Mesenchymal stem cell (in vitro differentiated cells and primary cell): ENCODE data around the gene SNRNP70.
"Not testable (repeated sequence)": the region's sequence is repeated elsewhere in the genome, so short reads cannot be mapped to it uniquely, and the experiment has no call there.

Source experiments
- DNase-seq: peaks from one replicate; pipeline ENCODE4 v3.0.0-alpha.2; 2013
- H2AFZ ChIP-seq: one replicate; pipeline ENCODE4 v1.6.1; 2013; ENCODE audit warnings: low read depth, mild to moderate bottlenecking, control low read depth, inconsistent platforms, low read length, moderate library complexity
- H2AK5ac ChIP-seq: 2 replicates; pipeline ENCODE4 v1.6.1; 2013; ENCODE audit warnings: low read length, moderate library complexity, mild to moderate bottlenecking, inconsistent platforms; ENCODE audit not compliant: severe bottlenecking
- H2BK120ac ChIP-seq: one replicate; pipeline ENCODE4 v1.6.1; 2013; ENCODE audit warnings: low read depth, mild to moderate bottlenecking, inconsistent platforms, low read length, moderate library complexity
- H2BK12ac ChIP-seq, 2 experiments: one replicate each; pipeline ENCODE4 v1.6.1; 2013; ENCODE audit warnings: inconsistent platforms in 2 of 2, low read length in 2 of 2, mild to moderate bottlenecking in 2 of 2, moderate library complexity in 2 of 2, control low read depth in 1 of 2
- H2BK15ac ChIP-seq: one replicate; pipeline ENCODE4 v1.6.1; 2013; ENCODE audit warnings: mild to moderate bottlenecking, low read depth, inconsistent platforms; ENCODE audit not compliant: poor library complexity, severe bottlenecking
- H2BK5ac ChIP-seq: 2 replicates; pipeline ENCODE4 v1.6.1; 2013; ENCODE audit warnings: low read depth, mild to moderate bottlenecking, low read length, control low read depth, inconsistent platforms; ENCODE audit not compliant: poor library complexity, severe bottlenecking
- H3K14ac ChIP-seq, 2 experiments: one replicate each; pipeline ENCODE4 v1.6.1; 2013; ENCODE audit warnings: inconsistent platforms in 2 of 2, low read length in 2 of 2, control low read depth in 1 of 2, mild to moderate bottlenecking in 1 of 2, moderate library complexity in 1 of 2
- H3K18ac ChIP-seq, 2 experiments: one replicate each; pipeline ENCODE4 v1.6.1; 2013; ENCODE audit warnings: inconsistent platforms in 2 of 2, low read length in 2 of 2, control low read depth in 1 of 2, low read depth in 1 of 2, mild to moderate bottlenecking in 1 of 2
- H3K23ac ChIP-seq, 2 experiments: one replicate each; pipeline ENCODE4 v1.6.1; 2013; ENCODE audit warnings: inconsistent platforms in 2 of 2, low read length in 2 of 2, mild to moderate bottlenecking in 2 of 2, moderate library complexity in 2 of 2, control low read depth in 1 of 2
- H3K27ac ChIP-seq: 2 replicates; pipeline ENCODE4 v1.5.1; 2013; ENCODE audit warnings: mild to moderate bottlenecking, moderate library complexity, low read length, control low read depth, inconsistent platforms; ENCODE audit not compliant: poor library complexity, severe bottlenecking
- H3K27me3 ChIP-seq, 2 experiments: 2 replicates each; pipeline versions ENCODE4 v1.6.1 to v1.7.0; 2013; ENCODE audit warnings: low read length in 2 of 2, mild to moderate bottlenecking in 2 of 2, moderate library complexity in 2 of 2, control low read depth in 1 of 2, inconsistent platforms in 1 of 2; ENCODE audit not compliant: control insufficient read depth in 1 of 2, insufficient read depth in 1 of 2
- H3K36me3 ChIP-seq, 2 experiments: 2 replicates each; pipeline versions ENCODE4 v1.6.1 to v1.7.0; 2013; ENCODE audit warnings: low read length in 2 of 2, control low read depth in 1 of 2, inconsistent platforms in 1 of 2, low read depth in 1 of 2, mild to moderate bottlenecking in 1 of 2; ENCODE audit not compliant: insufficient read depth in 2 of 2, control insufficient read depth in 1 of 2
- H3K4ac ChIP-seq, 2 experiments: one replicate each; pipeline ENCODE4 v1.6.1; 2013; ENCODE audit warnings: inconsistent platforms in 2 of 2, low read length in 2 of 2, mild to moderate bottlenecking in 2 of 2, moderate library complexity in 2 of 2, control low read depth in 1 of 2, low read depth in 1 of 2
- H3K4me1 ChIP-seq: 2 replicates; pipeline ENCODE4 v1.6.1; 2013; ENCODE audit warnings: low read depth, low read length, control low read depth; ENCODE audit not compliant: control insufficient read depth, insufficient read depth
- H3K4me2 ChIP-seq: 2 replicates; pipeline ENCODE4 v1.6.1; 2013; ENCODE audit warnings: low read length, mild to moderate bottlenecking, inconsistent platforms; ENCODE audit not compliant: poor library complexity, severe bottlenecking
- H3K4me3 ChIP-seq, 2 experiments: 2 replicates each; pipeline versions ENCODE4 v1.5.1 to v1.7.0; 2013; ENCODE audit warnings: low read length in 2 of 2, mild to moderate bottlenecking in 2 of 2, control low read depth in 1 of 2, low read depth in 1 of 2; ENCODE audit not compliant: insufficient read depth in 1 of 2
- H3K79me1 ChIP-seq: replicated peaks from 2 replicates; pipeline ENCODE4 v1.6.1; 2013; ENCODE audit warnings: mild to moderate bottlenecking, control low read depth, low read length, inconsistent platforms; ENCODE audit not compliant: poor library complexity, severe bottlenecking
- H3K9ac ChIP-seq: 2 replicates; pipeline ENCODE4 v1.7.0; 2013; ENCODE audit warnings: mild to moderate bottlenecking, low read length, moderate library complexity
- H3K9me3 ChIP-seq: 2 replicates; pipeline ENCODE4 v1.7.0; 2013; ENCODE audit warnings: mild to moderate bottlenecking, low read length; ENCODE audit not compliant: control insufficient read depth
- H4K8ac ChIP-seq: one replicate; pipeline ENCODE4 v1.6.1; 2013; ENCODE audit warnings: inconsistent platforms, mild to moderate bottlenecking, low read length, moderate library complexity
- H4K91ac ChIP-seq: one replicate; pipeline ENCODE4 v1.6.1; 2013; ENCODE audit warnings: mild to moderate bottlenecking, low read length, inconsistent platforms
- WGBS: methylation state at CpG from one replicate; pipeline ENCODE4 v1.1.7; 2013; ENCODE audit warnings: mixed read lengths; 5-methylcytosine and 5-hydroxymethylcytosine counted together

Gene SNRNP70

DNA sequence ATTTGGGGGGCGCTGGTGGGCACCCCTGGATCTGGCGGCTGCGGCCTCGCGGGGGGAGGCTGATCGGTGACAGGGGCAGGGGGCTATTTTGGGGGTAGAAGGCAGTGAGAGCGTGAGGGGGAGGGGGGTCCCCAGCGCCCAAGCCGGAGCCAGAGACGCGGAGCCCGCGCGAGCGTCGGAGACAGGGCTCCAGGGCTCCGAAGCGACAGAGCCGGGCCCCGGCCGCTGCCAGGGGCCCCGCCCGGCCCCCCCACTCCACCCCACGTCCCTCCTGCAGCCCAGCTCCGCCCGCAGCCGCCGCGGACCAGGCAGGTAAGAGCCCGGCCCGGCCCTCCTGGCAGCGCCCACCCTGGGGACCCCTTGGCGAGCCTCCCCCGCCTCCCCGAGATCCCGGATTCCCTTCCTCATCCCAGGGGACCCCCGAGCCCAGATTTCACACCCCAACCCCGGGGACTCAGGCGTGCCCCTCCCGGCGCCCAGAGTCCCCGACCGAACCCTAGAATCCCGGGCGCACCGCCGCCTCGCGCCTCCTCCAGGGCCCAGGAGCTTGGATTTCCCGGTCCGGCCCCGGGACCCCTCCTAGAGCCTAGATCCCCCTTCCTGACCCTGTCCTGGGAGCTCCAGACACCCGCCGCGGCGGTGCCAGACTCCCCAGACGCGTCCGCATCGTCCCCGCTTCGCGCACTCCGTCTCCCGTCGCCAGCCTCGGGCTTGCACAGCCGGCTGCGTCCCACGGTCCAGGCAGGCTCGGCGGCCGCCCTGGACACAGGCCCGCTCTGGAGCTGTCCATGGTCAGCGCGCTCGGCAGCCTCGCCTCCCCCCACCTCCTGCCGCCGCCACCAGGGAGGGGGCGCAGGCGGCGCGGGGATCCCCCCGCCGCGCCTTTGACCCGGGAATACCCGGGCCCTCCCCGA, 34.4 kb downstream of the SNRNP70 start, which contains the start of gene PPFIA3:
Gene PPFIA3 (plus strand): TSS at position 134 of the 914 bp plus-strand sequence. CDS start 8,330 bp downstream, outside the sequence.
- Histone ChIP-seq H3K23ac (peak within 1 kb of the TSS in 1 of 2 experiments; percentile 50), H2BK120ac (peak within 1 kb of the TSS; percentile 52), H2BK5ac (peak within 1 kb of the TSS; percentile 46), H3K9me3 (no peaks in the 10 kb centered on the region), H3K4ac (peak within 1 kb of the TSS; percentile 83 to 94), H3K9ac (peak within 1 kb of the TSS; percentile 90), H3K27me3 (peaks cover 11 to 19% of the 10 kb centered on the region in 2 experiments), H3K79me1 (peaks cover 1% of the 10 kb centered on the region), H3K36me3 (peaks cover 0 to 6% of the 10 kb centered on the region in 2 experiments), H3K4me2 (peak within 1 kb of the TSS; percentile 97), H2BK12ac (peak within 1 kb of the TSS; percentile 52 to 93), H3K4me3 (peak within 1 kb of the TSS; percentile 71 to 84), H3K27ac (peak within 1 kb of the TSS; percentile 71), H2AFZ (peak within 1 kb of the TSS; percentile 97), H3K14ac (peak within 1 kb of the TSS in 1 of 2 experiments; percentile 68), H4K8ac (peak within 1 kb of the TSS; percentile 85), H4K91ac (peak within 1 kb of the TSS; percentile 81), H3K18ac (peak within 1 kb of the TSS; percentile 88 to 98), H2BK15ac (peak within 1 kb of the TSS; percentile 96), H2AK5ac (no peak within 1 kb of the TSS), H3K4me1 (peaks cover 27% of the 10 kb centered on the region)
- 2% methylated on average over 68 of the region's 90 CpGs for WGBS
- peak; percentile 80 for DNase-seq

DNA sequence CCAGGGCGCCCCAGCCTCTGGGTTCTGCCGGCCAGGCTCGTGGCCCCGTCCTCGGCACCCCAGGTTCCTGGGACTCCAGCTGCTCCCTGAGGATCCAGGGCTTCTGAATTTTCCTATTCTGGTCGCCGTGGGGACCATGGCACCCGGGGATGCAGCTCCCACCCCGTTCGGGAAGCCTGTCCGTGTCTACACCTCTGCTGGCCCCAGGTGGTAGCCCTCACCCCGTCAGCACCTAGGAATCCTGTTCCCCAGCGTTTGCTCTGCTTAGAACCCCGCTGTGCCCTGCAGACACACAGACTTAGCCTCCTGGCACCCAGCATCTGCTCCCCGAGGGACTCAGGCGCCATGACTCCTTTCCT, 35.1 kb downstream of the SNRNP70 start:
- H3K79me1 ChIP-seq, result peaks cover 1% of the 10 kb centered on the region
- no peak overlapping the region for H3K27ac ChIP-seq
- peaks cover 24% of the 10 kb centered on the region for H3K4me1 ChIP-seq
- no peak overlapping the region for H2BK15ac ChIP-seq
- H2AFZ ChIP-seq, result no peak overlapping the region
- H2BK5ac ChIP-seq, result no peak overlapping the region
- H4K91ac ChIP-seq, result no peak overlapping the region
- no peak overlapping the region for H3K4me3 ChIP-seq
- peaks cover 0 to 6% of the 10 kb centered on the region in 2 experiments for H3K36me3 ChIP-seq
- H3K4ac ChIP-seq, result no peak overlapping the region
- no peak overlapping the region for H2BK120ac ChIP-seq
- WGBS, result 30% methylated on average over 16 of the region's 16 CpGs
- peak overlapping the region; percentile 97 for H3K4me2 ChIP-seq
- no peak overlapping the region for H3K18ac ChIP-seq
- H4K8ac ChIP-seq, result no peak overlapping the region
- H3K27me3 ChIP-seq, result peaks cover 12 to 19% of the 10 kb centered on the region in 2 experiments
- H3K23ac ChIP-seq, result peak overlapping the region in 1 of 2 experiments; percentile 50
- no peaks in the 10 kb centered on the region for H3K9me3 ChIP-seq
- no peak overlapping the region for H2AK5ac ChIP-seq
- DNase-seq, result no peak
- no peak overlapping the region for H3K9ac ChIP-seq
- H3K14ac ChIP-seq, result no peak overlapping the region
- H2BK12ac ChIP-seq, result no peak overlapping the region

GRCh38 chr19:49120868-49121267, 35.6 kb downstream of the SNRNP70 start:
- no peak overlapping the region for H3K4me3 ChIP-seq
- no peak overlapping the region for H2AK5ac ChIP-seq
- WGBS, result 94% methylated on average over 2 of the region's 2 CpGs
- H2BK5ac ChIP-seq, result no peak overlapping the region
- no peak overlapping the region for H2AFZ ChIP-seq
- no peaks in the 10 kb centered on the region for H3K9me3 ChIP-seq
- H3K27ac ChIP-seq, result no peak overlapping the region
- H3K18ac ChIP-seq, result no peak overlapping the region
- H3K23ac ChIP-seq, result no peak overlapping the region
- DNase-seq, result no peak
- H3K14ac ChIP-seq, result no peak overlapping the region
- H3K4me1 ChIP-seq, result peaks cover 24% of the 10 kb centered on the region
- H3K9ac ChIP-seq, result no peak overlapping the region
- H3K79me1 ChIP-seq, result peaks cover 1% of the 10 kb centered on the region
- H3K36me3 ChIP-seq, result peaks cover 0 to 6% of the 10 kb centered on the region in 2 experiments
- H2BK12ac ChIP-seq, result no peak overlapping the region
- no peak overlapping the region for H4K91ac ChIP-seq
- H3K4ac ChIP-seq, result no peak overlapping the region
- peaks cover 16 to 24% of the 10 kb centered on the region in 2 experiments for H3K27me3 ChIP-seq
- H3K4me2 ChIP-seq, result no peak overlapping the region
- no peak overlapping the region for H4K8ac ChIP-seq
- H2BK120ac ChIP-seq, result no peak overlapping the region
- no peak overlapping the region for H2BK15ac ChIP-seq

- not testable (repeated sequence) for H3K9ac ChIP-seq, H2AFZ ChIP-seq, H3K27ac ChIP-seq, H3K4me3 ChIP-seq, H4K91ac ChIP-seq, H2AK5ac ChIP-seq, H2BK15ac ChIP-seq, H3K4me2 ChIP-seq, H3K36me3 ChIP-seq, H3K9me3 ChIP-seq, H4K8ac ChIP-seq, H3K79me1 ChIP-seq, H3K4ac ChIP-seq, H2BK120ac ChIP-seq, H2BK12ac ChIP-seq, H3K14ac ChIP-seq, H2BK5ac ChIP-seq, H3K23ac ChIP-seq, H3K18ac ChIP-seq
- peak; percentile 27 for DNase-seq
- H3K27me3 ChIP-seq, result peaks cover 16 to 24% of the 10 kb centered on the region in 2 experiments
- 92% methylated on average over 9 of the region's 10 CpGs for WGBS
- peaks cover 24% of the 10 kb centered on the region for H3K4me1 ChIP-seq
Observed at GRCh38 chr19:49121841-49122240, 36.6 kb downstream of the SNRNP70 start.
